ENCODE measurements around the gene RDH16.

RDH16 gene

GRCh38 chr12:56995201-56995929 is 38.0 kb upstream of the RDH16 start:
- 0 out of 2 replicates have a peak, but pooled peaks cover 4% of the 10 kb centered on the region for H3K4me1 ChIP-seq (ENCODE audit: control insufficient read depth, low read length)
- H3K36me3 ChIP-seq (ENCODE audit: control insufficient read depth, low read length): peaks cover 5% of the 10 kb centered on the region
- no peak for TF ChIP-seq CTCF (IDR thresholded peaks at IDR 0.05; ENCODE audit: low read depth, low read length, poor library complexity, severe bottlenecking)
- TF ChIP-seq EZH2phosphoT487 (IDR thresholded peaks at IDR 0.05; ENCODE audit: borderline replicate concordance, low read length): no peak
- peaks cover 10% of the 10 kb centered on the region for H3K79me2 ChIP-seq (ENCODE audit: control insufficient read depth, low read length)
- no peaks in the 10 kb centered on the region for H3K9me3 ChIP-seq (ENCODE audit: control insufficient read depth, insufficient read depth, low read length)
- H3K4me3 ChIP-seq (ENCODE audit: low read length): no peak overlapping the region
- no peaks in the 10 kb centered on the region for H3K27me3 ChIP-seq (ENCODE audit: control insufficient read depth, low read length)
- 0 out of 2 replicates have a peak, but pooled peaks cover 1% of the 10 kb centered on the region for H4K20me1 ChIP-seq (ENCODE audit: control insufficient read depth, insufficient read depth, low read depth, low read length)
- H3F3A ChIP-seq (ENCODE audit: control insufficient read depth, insufficient read depth): no peaks in the 10 kb centered on the region
- H3K27ac ChIP-seq (ENCODE audit: low read depth, low read length): no peak overlapping the region
- no peaks in the 10 kb centered on the region for H3K9me2 ChIP-seq (replicated peaks; ENCODE audit: control insufficient read depth, low read length)
- H3K4me2 ChIP-seq (ENCODE audit: low read length): no peak overlapping the region

DNA sequence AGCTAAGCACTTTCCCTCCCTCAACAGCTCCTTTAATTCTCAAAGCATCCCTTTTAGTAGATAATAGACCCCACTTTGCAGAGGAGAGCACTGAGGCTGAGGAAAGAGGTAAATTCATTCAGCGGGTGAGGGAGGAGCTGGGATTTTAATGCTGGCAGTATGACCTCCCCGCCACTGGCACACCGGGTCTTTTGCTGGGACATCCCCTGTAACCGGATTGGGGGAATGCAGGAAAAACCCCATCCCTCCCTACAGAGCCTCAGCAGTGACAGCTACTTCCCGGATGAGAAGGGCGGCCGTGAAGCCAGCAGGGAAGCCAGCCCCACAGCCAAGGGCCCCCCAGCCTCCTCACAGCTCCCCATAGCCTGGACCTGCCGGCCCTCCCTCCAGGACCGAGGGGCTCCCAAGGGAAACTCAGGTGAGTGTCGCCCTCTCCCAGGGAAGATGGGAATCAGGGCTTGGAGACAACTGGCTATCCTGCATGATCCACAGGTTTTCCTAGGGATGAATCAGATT is 36.9 kb upstream of the RDH16 start:
- H3K9me2 ChIP-seq (replicated peaks; ENCODE audit: control insufficient read depth, low read length): no peaks in the 10 kb centered on the region
- 0 out of 2 replicates have a peak, but pooled peaks cover 4% of the 10 kb centered on the region for H3K4me1 ChIP-seq (ENCODE audit: control insufficient read depth, low read length)
- no peaks in the 10 kb centered on the region for H3K36me3 ChIP-seq (ENCODE audit: control insufficient read depth, low read length)
- TF ChIP-seq EZH2phosphoT487 (IDR thresholded peaks at IDR 0.05; ENCODE audit: borderline replicate concordance, low read length) (no peak), CTCF (IDR thresholded peaks at IDR 0.05; ENCODE audit: low read depth, low read length, poor library complexity, severe bottlenecking) (no peak)
- no peak overlapping the region for H3K27ac ChIP-seq (ENCODE audit: low read depth, low read length)
- no peak overlapping the region for H3K4me2 ChIP-seq (ENCODE audit: low read length)
- no peaks in the 10 kb centered on the region for H3F3A ChIP-seq (ENCODE audit: control insufficient read depth, insufficient read depth)
- H3K79me2 ChIP-seq (ENCODE audit: control insufficient read depth, low read length): 0 out of 2 replicates have a peak, but pooled peaks cover 2% of the 10 kb centered on the region
- H3K27me3 ChIP-seq (ENCODE audit: control insufficient read depth, low read length): peaks cover under 1% of the 10 kb centered on the region; the same call in 1 of the 2 replicates
- H3K9me3 ChIP-seq (ENCODE audit: control insufficient read depth, insufficient read depth, low read length): no peaks in the 10 kb centered on the region
- H3K4me3 ChIP-seq (ENCODE audit: low read length): no peak overlapping the region
- H4K20me1 ChIP-seq (ENCODE audit: control insufficient read depth, insufficient read depth, low read depth, low read length): no peaks in the 10 kb centered on the region

DNA sequence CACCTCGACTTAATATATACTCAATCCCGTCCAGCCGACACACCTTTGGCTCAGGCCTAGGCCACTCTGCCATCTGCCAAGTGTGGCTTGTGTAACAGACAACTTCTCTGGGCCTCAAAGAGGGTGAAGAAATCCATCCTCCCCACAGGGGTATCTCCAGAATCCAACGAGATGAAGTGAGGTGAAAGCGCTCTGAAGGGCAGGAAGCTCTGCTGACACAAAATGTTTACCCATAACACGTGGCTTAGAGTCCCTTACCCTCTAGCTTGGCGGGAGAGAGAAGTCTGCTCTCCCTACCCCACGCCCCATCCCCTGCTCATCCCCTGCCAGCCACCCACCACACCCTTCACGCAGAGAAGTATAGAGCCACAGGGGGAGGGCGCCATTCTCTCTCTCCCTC is 35.9 kb upstream of the RDH16 start:
- TF ChIP-seq CTCF (IDR thresholded peaks at IDR 0.05; ENCODE audit: low read depth, low read length, poor library complexity, severe bottlenecking): no peak
- no peak for TF ChIP-seq EZH2phosphoT487 (IDR thresholded peaks at IDR 0.05; ENCODE audit: borderline replicate concordance, low read length)
- H3K27ac ChIP-seq (ENCODE audit: low read depth, low read length): no peak overlapping the region
- H3K79me2 ChIP-seq (ENCODE audit: control insufficient read depth, low read length): no peaks in the 10 kb centered on the region
- H3K27me3 ChIP-seq (ENCODE audit: control insufficient read depth, low read length): peaks cover 10% of the 10 kb centered on the region
- peaks cover 6% of the 10 kb centered on the region for H3K4me1 ChIP-seq (ENCODE audit: control insufficient read depth, low read length)
- H3K9me3 ChIP-seq (ENCODE audit: control insufficient read depth, insufficient read depth, low read length): no peaks in the 10 kb centered on the region
- H3K4me2 ChIP-seq (ENCODE audit: low read length): no peak overlapping the region
- H3K4me3 ChIP-seq (ENCODE audit: low read length): no peak overlapping the region
- no peaks in the 10 kb centered on the region for H3K9me2 ChIP-seq (replicated peaks; ENCODE audit: control insufficient read depth, low read length)
- H3K36me3 ChIP-seq (ENCODE audit: control insufficient read depth, low read length): no peaks in the 10 kb centered on the region
- no peaks in the 10 kb centered on the region for H3F3A ChIP-seq (ENCODE audit: control insufficient read depth, insufficient read depth)
- H4K20me1 ChIP-seq (ENCODE audit: control insufficient read depth, insufficient read depth, low read depth, low read length): no peaks in the 10 kb centered on the region
